GM23338 (cell line): Measurements from ENCODE around the gene SNRPA. TPM values are rescaled to one million over a fixed set of nuclear protein-coding genes. Genes with fewer than 3 reads are reported as not detected.
"Not testable (repeated sequence)": the region's sequence is repeated elsewhere in the genome, so short reads cannot be mapped to it uniquely, and the experiment has no call there.

Source experiments
- ATAC-seq: fragments of 200-7000 bp; cut with Tn5 transposase; 3 replicates; pipeline ENCODE4 v1.9.1; 2020
- DNase-seq: peaks from one replicate; pipeline ENCODE4 v3.0.0-alpha.2; 2015; ENCODE audit warnings: low spot score
- H2AFZ ChIP-seq: fragments of 200-600 bp; sonication (generic); 2 replicates; pipeline ENCODE4 v1.8.0; 2016; ENCODE audit warnings: antibody characterized with exemption, mild to moderate bottlenecking, moderate library complexity
- H3F3A ChIP-seq: fragments of 200-600 bp; sonication (generic); replicated peaks from 2 replicates; pipeline ENCODE4 v1.8.0; 2017; ENCODE audit warnings: antibody characterized with exemption, mixed run types, low read depth
- H3K27ac ChIP-seq: fragments of 200-600 bp; sonication (generic); 2 replicates; pipeline ENCODE4 v1.6.1; 2016; ENCODE audit warnings: low read depth
- H3K27me3 ChIP-seq: fragments of 200-600 bp; sonication (generic); 2 replicates; pipeline ENCODE4 v1.8.0; 2016; ENCODE audit warnings: mild to moderate bottlenecking, mixed run types, moderate library complexity; ENCODE audit not compliant: insufficient read depth
- H3K36me3 ChIP-seq: fragments of 200-600 bp; sonication (generic); 2 replicates; pipeline ENCODE4 v1.8.0; 2016; ENCODE audit warnings: mild to moderate bottlenecking; ENCODE audit not compliant: insufficient read depth
- H3K4me1 ChIP-seq: fragments of 200-600 bp; sonication (generic); 2 replicates; pipeline ENCODE4 v1.8.0; 2016; ENCODE audit warnings: mild to moderate bottlenecking, moderate library complexity; ENCODE audit not compliant: insufficient read depth
- H3K4me2 ChIP-seq: fragments of 200-600 bp; sonication (generic); 2 replicates; pipeline ENCODE4 v1.7.1; 2017; ENCODE audit warnings: mixed run types
- H3K4me3 ChIP-seq: fragments of 200-600 bp; sonication (generic); 2 replicates; pipeline ENCODE4 v1.6.1; 2016; ENCODE audit warnings: mixed run types
- H3K79me2 ChIP-seq: fragments of 200-600 bp; sonication (generic); replicated peaks from 2 replicates; pipeline ENCODE4 v1.8.0; 2017; ENCODE audit warnings: mild to moderate bottlenecking; ENCODE audit not compliant: insufficient read depth
- H3K9me2 ChIP-seq: fragments of 200-600 bp; sonication (generic); 2 replicates; pipeline ENCODE4 v1.8.0; 2017; ENCODE audit not compliant: insufficient read depth
- H4K20me1 ChIP-seq: fragments of 200-600 bp; sonication (generic); replicated peaks from 2 replicates; pipeline ENCODE4 v1.8.0; 2017; ENCODE audit warnings: mild to moderate bottlenecking; ENCODE audit not compliant: insufficient read depth
- H3K27ac Mint-ChIP-seq: 2 replicates; pipeline ENCODE4 v1.8.0; 2020; ENCODE audit warnings: inconsistent platforms, mild to moderate bottlenecking, moderate library complexity, mixed read lengths
- H3K27me3 Mint-ChIP-seq: 3 replicates; pipeline ENCODE4 v1.8.0; 2022; ENCODE audit warnings: low read depth, mild to moderate bottlenecking, moderate library complexity, mixed read lengths, inconsistent platforms; ENCODE audit not compliant: insufficient read depth, poor library complexity
- H3K36me3 Mint-ChIP-seq: 3 replicates; pipeline ENCODE4 v1.8.0; 2021; ENCODE audit warnings: low read depth, mild to moderate bottlenecking, inconsistent platforms, moderate library complexity, mixed read lengths
- H3K4me1 Mint-ChIP-seq: 3 replicates; pipeline ENCODE4 v1.8.0; 2020; ENCODE audit warnings: mild to moderate bottlenecking, inconsistent platforms, mixed read lengths
- H3K4me3 Mint-ChIP-seq: 3 replicates; pipeline ENCODE4 v1.8.0; 2021; ENCODE audit warnings: moderate library complexity, mild to moderate bottlenecking, inconsistent platforms, mixed read lengths
- H3K9me3 Mint-ChIP-seq: 3 replicates; pipeline ENCODE4 v1.8.0; 2020; ENCODE audit warnings: moderate library complexity, mild to moderate bottlenecking, inconsistent platforms, mixed read lengths
- EZH2phosphoT487 ChIP-seq: fragments of 200-600 bp; sonication (generic); IDR thresholded peaks from one replicate; pipeline ENCODE4 v1.8.1; 2018; ENCODE audit warnings: antibody characterized with exemption; ENCODE audit not compliant: unreplicated experiment
- POLR2AphosphoS5 ChIP-seq: IDR thresholded peaks from 2 replicates; pipeline ENCODE4 v1.6.1; 2016; ENCODE audit warnings: antibody characterized with exemption, low read depth
- polyA plus RNA-seq: library from polyadenylated mRNA; unstranded; fragments of >200 nt; fragmentation: Nextera tagmentation; extraction: Ambion mirVana; gene quantifications from 2 replicates; pipeline ENCODE4 v1.2.1, GENCODE V29; 2016
- total RNA-seq: library from RNA; depleted of rRNA; stranded (reverse); fragments of >200 nt; shearing (Covaris generic); gene quantifications from 2 replicates; pipeline ENCODE4 v1.2.3, GENCODE V29; 2014
- TF ChIP-seq, protein P1 (sequence below), 2 experiments: fragments of 200-600 bp in 1 of 2; sonication (generic) in 1 of 2; conservative IDR thresholded peaks; 2 replicates each; pipeline versions ENCODE4 v1.5.1 to v1.6.1; 2016 to 2017; ENCODE audit warnings: antibody characterized with exemption in 2 of 2, low read depth in 2 of 2, mild to moderate bottlenecking in 2 of 2, moderate library complexity in 1 of 2

SNRPA gene
- total and polyA plus RNA-seq, 2 experiments from 2014 or later: 295 to 326 TPM

DNA sequence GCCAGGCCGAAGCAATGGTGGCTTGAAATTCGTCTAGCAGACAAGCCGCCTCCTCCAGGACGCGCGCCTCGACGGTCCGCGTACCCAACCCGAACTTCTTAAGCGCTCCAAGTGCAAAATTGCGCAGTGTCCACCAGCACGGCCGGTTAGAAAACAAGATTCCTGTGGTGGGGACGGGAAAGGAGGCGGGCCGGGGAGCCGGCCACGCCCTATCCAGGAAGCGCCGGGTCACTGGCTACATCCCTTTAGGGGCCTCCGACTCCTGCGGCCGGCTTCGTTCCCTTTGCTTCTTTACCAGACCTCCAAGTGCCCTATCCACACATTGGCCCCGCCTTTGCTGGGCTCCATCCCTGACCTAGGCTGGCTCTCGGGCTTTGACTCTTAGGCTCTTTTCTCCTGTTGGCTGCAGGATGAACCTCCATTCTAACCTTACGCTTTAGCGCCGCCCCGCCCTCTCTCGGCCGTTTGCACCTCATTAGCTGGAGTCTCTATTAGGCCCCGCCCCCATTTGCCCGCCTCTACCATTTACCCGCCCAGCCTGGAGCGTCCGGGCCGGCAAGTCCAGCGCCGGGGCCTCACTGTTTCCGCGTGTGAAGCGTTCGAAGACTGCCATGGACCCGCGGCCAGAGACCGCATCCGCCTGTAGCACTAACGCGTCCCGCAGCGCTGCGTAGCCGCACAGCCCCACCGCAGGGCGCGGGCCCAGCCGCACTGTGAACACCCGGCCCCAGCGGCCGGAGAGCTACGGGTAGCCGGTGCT is 59.8 kb downstream of the SNRPA start:
- not testable (repeated sequence) for H2AFZ ChIP-seq, H3K9me2 ChIP-seq, H3K36me3 ChIP-seq, H3K9me3 Mint-ChIP-seq
- Histone ChIP-seq H3K4me1 (peaks cover 23% of the 10 kb centered on the region), H3F3A (peaks cover 29% of the 10 kb centered on the region), H3K79me2 (peaks cover 16% of the 10 kb centered on the region), H3K27me3 (peaks cover 12% of the 10 kb centered on the region; the same call in 1 of the 2 replicates), H3K4me3 (peak overlapping the region; percentile 63), H3K4me2 (peak overlapping the region; percentile 96), H3K27ac (peak overlapping the region; percentile 88), H4K20me1 (peaks cover 17% of the 10 kb centered on the region)
- peak; percentile 51 for TF ChIP-seq POLR2AphosphoS5
- peaks cover 48% of the 10 kb centered on the region for H3K4me1 Mint-ChIP-seq
- peaks cover 25% of the 10 kb centered on the region for H3K36me3 Mint-ChIP-seq
- H3K27ac Mint-ChIP-seq: peak overlapping the region; percentile 96
- DNase-seq (peak; percentile 84), ATAC-seq (peak; percentile 72)
- peak overlapping the region; percentile 83 for H3K4me3 Mint-ChIP-seq
- H3K27me3 Mint-ChIP-seq: peaks cover 35% of the 10 kb centered on the region

GRCh38 chr19:40811478-40812341 is 60.7 kb downstream of the SNRPA start:
- ATAC-seq (peak; percentile 3), DNase-seq (peak; percentile 60)
- H3F3A ChIP-seq: peaks cover 22% of the 10 kb centered on the region
- Mint-ChIP-seq H3K9me3 (no peaks in the 10 kb centered on the region; the same call in 2 of the 3 replicates), H3K27me3 (peaks cover 28% of the 10 kb centered on the region), H3K27ac (no peak overlapping the region), H3K4me1 (peaks cover 41% of the 10 kb centered on the region), H3K36me3 (peaks cover 25% of the 10 kb centered on the region), H3K4me3 (peak overlapping the region; percentile 83)
- H3K36me3 ChIP-seq: no peaks in the 10 kb centered on the region
- H2AFZ ChIP-seq: peak overlapping the region; percentile 74; the same call in 1 of the 2 replicates
- peak overlapping the region; percentile 96 for H3K4me2 ChIP-seq
- peaks cover 16% of the 10 kb centered on the region for H3K4me1 ChIP-seq
- no peak overlapping the region; the same call in 1 of the 2 replicates for H3K27ac ChIP-seq
- peaks cover 12% of the 10 kb centered on the region; the same call in 1 of the 2 replicates for H3K79me2 ChIP-seq
- no peaks in the 10 kb centered on the region for H3K9me2 ChIP-seq
- H3K27me3 ChIP-seq: peaks cover 15% of the 10 kb centered on the region
- TF ChIP-seq, protein P1, sequence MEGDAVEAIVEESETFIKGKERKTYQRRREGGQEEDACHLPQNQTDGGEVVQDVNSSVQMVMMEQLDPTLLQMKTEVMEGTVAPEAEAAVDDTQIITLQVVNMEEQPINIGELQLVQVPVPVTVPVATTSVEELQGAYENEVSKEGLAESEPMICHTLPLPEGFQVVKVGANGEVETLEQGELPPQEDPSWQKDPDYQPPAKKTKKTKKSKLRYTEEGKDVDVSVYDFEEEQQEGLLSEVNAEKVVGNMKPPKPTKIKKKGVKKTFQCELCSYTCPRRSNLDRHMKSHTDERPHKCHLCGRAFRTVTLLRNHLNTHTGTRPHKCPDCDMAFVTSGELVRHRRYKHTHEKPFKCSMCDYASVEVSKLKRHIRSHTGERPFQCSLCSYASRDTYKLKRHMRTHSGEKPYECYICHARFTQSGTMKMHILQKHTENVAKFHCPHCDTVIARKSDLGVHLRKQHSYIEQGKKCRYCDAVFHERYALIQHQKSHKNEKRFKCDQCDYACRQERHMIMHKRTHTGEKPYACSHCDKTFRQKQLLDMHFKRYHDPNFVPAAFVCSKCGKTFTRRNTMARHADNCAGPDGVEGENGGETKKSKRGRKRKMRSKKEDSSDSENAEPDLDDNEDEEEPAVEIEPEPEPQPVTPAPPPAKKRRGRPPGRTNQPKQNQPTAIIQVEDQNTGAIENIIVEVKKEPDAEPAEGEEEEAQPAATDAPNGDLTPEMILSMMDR (conservative IDR thresholded peaks at IDR 0.05; ENCODE audit: low read depth in 2 of 2): peak in 1 of 2 experiments; percentile 47; a peak in 2 of 4 replicates
- TF ChIP-seq EZH2phosphoT487: no peak
- peaks cover 13% of the 10 kb centered on the region; the same call in 1 of the 2 replicates for H4K20me1 ChIP-seq
- H3K4me3 ChIP-seq: peak overlapping the region; percentile 63

- H3K27ac ChIP-seq, H3K27ac Mint-ChIP-seq, DNase-seq, ATAC-seq, H3K4me1 ChIP-seq, H4K20me1 ChIP-seq, H3K9me3 Mint-ChIP-seq, H3K36me3 ChIP-seq, H3K79me2 ChIP-seq, H3K9me2 ChIP-seq: not testable (repeated sequence)
- H3K4me3 ChIP-seq: peak overlapping the region; percentile 63; the same call in 1 of the 2 replicates
- Mint-ChIP-seq H3K4me1 (peaks cover 33% of the 10 kb centered on the region), H3K36me3 (peaks cover 18% of the 10 kb centered on the region), H3K27me3 (peaks cover 25% of the 10 kb centered on the region), H3K4me3 (peak overlapping the region; percentile 83)
- H3K4me2 ChIP-seq: peak overlapping the region; percentile 96
- peaks cover 22% of the 10 kb centered on the region for H3K27me3 ChIP-seq
- peak overlapping the region; percentile 74; the same call in 1 of the 2 replicates for H2AFZ ChIP-seq
- H3F3A ChIP-seq: peaks cover 16% of the 10 kb centered on the region
These were observed 61.6 kb downstream of the SNRPA start for GRCh38 chr19:40812571-40812970.
